ENCODE results near the gene GPR152. TPM values are rescaled to one million over a fixed set of nuclear protein-coding genes. Genes with fewer than 3 reads are reported as not detected.
A peak's percentile ranks its signal among the peaks of the same experiment; 100 is the strongest.

The GPR152 gene
- not detected in 2 replicates for total RNA-seq

GRCh38 chr11:67452141-67452952 is at the start of gene GPR152:
Gene GPR152 (minus strand): TSS chr11:67452729. CDS start chr11:67452724, 5 bp downstream.
- no peaks in the 10 kb centered on the region for H4K20me1 ChIP-seq (ENCODE audit: insufficient read depth, low read length)
- H3K9me3 ChIP-seq (ENCODE audit: low read depth, low read length), result no peaks in the 10 kb centered on the region
- H3K4me3 ChIP-seq (ENCODE audit: insufficient read depth, low read length), result no peak within 1 kb of the TSS
- H3K36me3 ChIP-seq (ENCODE audit: insufficient read depth, low read length), result no peaks in the 10 kb centered on the region
- no peak for TF ChIP-seq CTCF (IDR thresholded peaks at IDR 0.05; ENCODE audit: extremely low read depth, low read depth, low read length)
- H3K27me3 ChIP-seq (ENCODE audit: insufficient read depth, low read length), result peaks cover 3% of the 10 kb centered on the region
- peak; percentile 80 for DNase-seq (ENCODE audit: insufficient read length, low spot score, missing footprints)
- H3K79me2 ChIP-seq (ENCODE audit: insufficient read depth, low read length), result no peaks in the 10 kb centered on the region
- H3K27ac ChIP-seq (ENCODE audit: low read depth, low read length), result no peak within 1 kb of the TSS
- no peaks in the 10 kb centered on the region for H3K4me1 ChIP-seq (ENCODE audit: insufficient read depth, low read length)
- H3K4me2 ChIP-seq (ENCODE audit: insufficient read depth, low read length), result no peak within 1 kb of the TSS
- no peak within 1 kb of the TSS for H2AFZ ChIP-seq (ENCODE audit: low read length)

DNA sequence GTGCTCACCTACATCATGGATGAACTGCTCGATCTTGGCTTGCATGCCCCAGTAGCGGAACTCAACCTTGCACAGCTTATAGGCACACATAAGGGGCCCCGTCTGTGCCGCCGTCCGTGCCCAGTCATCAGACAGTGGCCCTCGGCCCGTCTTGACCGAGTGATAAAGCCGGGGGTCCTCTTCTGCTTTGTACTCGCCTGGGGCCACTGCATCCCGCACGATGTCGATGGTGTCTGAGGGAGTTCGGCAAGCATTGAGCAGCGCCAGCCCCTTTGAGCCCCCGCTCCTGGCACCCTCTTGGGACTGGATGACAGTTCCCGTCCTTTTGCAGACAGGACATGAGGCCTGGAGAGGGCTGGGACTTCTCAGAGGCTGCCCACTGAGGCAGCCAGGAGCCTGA is 49.3 kb upstream of the GPR152 start:
- no peak for TF ChIP-seq CTCF (IDR thresholded peaks at IDR 0.05; ENCODE audit: extremely low read depth, low read depth, low read length)
- H4K20me1 ChIP-seq (ENCODE audit: insufficient read depth, low read length), result peaks cover 14% of the 10 kb centered on the region
- H3K27ac ChIP-seq (ENCODE audit: low read depth, low read length), result no peak overlapping the region
- no peak overlapping the region for H2AFZ ChIP-seq (ENCODE audit: low read length)
- H3K4me2 ChIP-seq (ENCODE audit: insufficient read depth, low read length), result no peak overlapping the region
- peaks cover 8% of the 10 kb centered on the region for H3K36me3 ChIP-seq (ENCODE audit: insufficient read depth, low read length)
- no peak overlapping the region for H3K4me3 ChIP-seq (ENCODE audit: insufficient read depth, low read length)
- H3K4me1 ChIP-seq (ENCODE audit: insufficient read depth, low read length), result peaks cover 7% of the 10 kb centered on the region
- no peak for DNase-seq (ENCODE audit: insufficient read length, low spot score, missing footprints)
- peaks cover 2% of the 10 kb centered on the region for H3K79me2 ChIP-seq (ENCODE audit: insufficient read depth, low read length)
- H3K27me3 ChIP-seq (ENCODE audit: insufficient read depth, low read length), result no peaks in the 10 kb centered on the region
- H3K9me3 ChIP-seq (ENCODE audit: low read depth, low read length), result no peaks in the 10 kb centered on the region

DNA sequence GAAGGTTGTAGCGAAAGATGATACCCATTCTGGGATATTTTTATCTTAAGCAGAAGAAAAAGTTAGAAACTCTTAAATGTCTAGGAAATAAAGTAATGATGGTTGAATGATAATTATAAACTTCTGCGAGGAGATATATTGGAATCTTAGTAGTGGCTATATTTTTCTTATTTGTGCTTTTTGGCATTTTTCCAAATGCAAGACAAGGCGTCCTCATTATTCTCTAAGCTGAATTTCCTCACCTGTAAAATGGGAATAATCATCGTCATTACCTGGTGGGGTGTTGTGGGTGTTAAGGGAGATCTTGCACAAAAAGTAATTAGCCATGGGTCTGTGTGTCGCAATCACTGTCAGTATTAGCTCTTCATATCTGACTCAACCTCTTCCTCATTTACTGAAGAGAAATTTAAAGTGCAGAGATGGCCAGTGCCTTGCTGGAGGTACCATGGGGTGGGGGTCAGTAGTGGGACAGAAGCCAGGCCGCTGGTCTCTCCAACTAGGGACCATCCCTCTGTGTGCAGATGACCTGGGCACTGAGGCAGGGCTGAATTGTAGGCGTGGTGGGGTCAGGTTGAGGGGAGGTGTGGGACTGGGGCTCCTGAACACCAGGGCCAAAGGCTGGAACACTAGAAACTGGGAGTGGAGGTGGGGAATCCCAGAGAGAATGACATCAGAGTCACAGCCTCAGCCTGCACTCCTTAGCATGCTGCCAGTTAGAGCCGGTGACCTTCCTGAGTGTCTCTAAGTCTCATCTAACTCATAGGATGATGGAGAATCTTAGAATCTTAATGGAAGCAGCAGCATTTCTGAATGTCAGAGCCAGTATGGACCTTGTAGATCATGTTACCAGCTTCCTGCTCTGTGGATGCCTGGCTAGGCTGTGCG is 48.5 kb upstream of the GPR152 start:
- Histone ChIP-seq H3K36me3 (ENCODE audit: insufficient read depth, low read length) (peaks cover 8% of the 10 kb centered on the region), H3K4me2 (ENCODE audit: insufficient read depth, low read length) (no peak overlapping the region), H3K27ac (ENCODE audit: low read depth, low read length) (no peak overlapping the region), H3K4me1 (ENCODE audit: insufficient read depth, low read length) (peaks cover 7% of the 10 kb centered on the region), H3K79me2 (ENCODE audit: insufficient read depth, low read length) (peaks cover 2% of the 10 kb centered on the region), H3K4me3 (ENCODE audit: insufficient read depth, low read length) (no peak overlapping the region), H3K9me3 (ENCODE audit: low read depth, low read length) (no peaks in the 10 kb centered on the region), H3K27me3 (ENCODE audit: insufficient read depth, low read length) (no peaks in the 10 kb centered on the region), H4K20me1 (ENCODE audit: insufficient read depth, low read length) (peaks cover 14% of the 10 kb centered on the region), H2AFZ (ENCODE audit: low read length) (no peak overlapping the region)
- DNase-seq (ENCODE audit: insufficient read length, low spot score, missing footprints), result peak; percentile 90
- TF ChIP-seq CTCF (IDR thresholded peaks at IDR 0.05; ENCODE audit: extremely low read depth, low read depth, low read length), result no peak

GRCh38 chr11:67500484-67500821 is 47.9 kb upstream of the GPR152 start:
- H3K27ac ChIP-seq (ENCODE audit: low read depth, low read length), result no peak overlapping the region
- H3K27me3 ChIP-seq (ENCODE audit: insufficient read depth, low read length), result no peaks in the 10 kb centered on the region
- H3K79me2 ChIP-seq (ENCODE audit: insufficient read depth, low read length), result peaks cover 2% of the 10 kb centered on the region
- H3K4me2 ChIP-seq (ENCODE audit: insufficient read depth, low read length), result no peak overlapping the region
- peaks cover 14% of the 10 kb centered on the region for H4K20me1 ChIP-seq (ENCODE audit: insufficient read depth, low read length)
- peaks cover 2% of the 10 kb centered on the region for H3K4me1 ChIP-seq (ENCODE audit: insufficient read depth, low read length)
- peaks cover 8% of the 10 kb centered on the region for H3K36me3 ChIP-seq (ENCODE audit: insufficient read depth, low read length)
- TF ChIP-seq CTCF (IDR thresholded peaks at IDR 0.05; ENCODE audit: extremely low read depth, low read depth, low read length), result no peak
- H3K9me3 ChIP-seq (ENCODE audit: low read depth, low read length), result no peaks in the 10 kb centered on the region
- DNase-seq (ENCODE audit: insufficient read length, low spot score, missing footprints), result peak; percentile 80
- H2AFZ ChIP-seq (ENCODE audit: low read length), result no peak overlapping the region
- no peak overlapping the region for H3K4me3 ChIP-seq (ENCODE audit: insufficient read depth, low read length)
